ENCODE measurements around the gene MCC.

Gene MCC

GRCh38 chr5:113164021-113164420 is 324.2 kb downstream of the MCC start:
- no peak for DNase-seq

DNA sequence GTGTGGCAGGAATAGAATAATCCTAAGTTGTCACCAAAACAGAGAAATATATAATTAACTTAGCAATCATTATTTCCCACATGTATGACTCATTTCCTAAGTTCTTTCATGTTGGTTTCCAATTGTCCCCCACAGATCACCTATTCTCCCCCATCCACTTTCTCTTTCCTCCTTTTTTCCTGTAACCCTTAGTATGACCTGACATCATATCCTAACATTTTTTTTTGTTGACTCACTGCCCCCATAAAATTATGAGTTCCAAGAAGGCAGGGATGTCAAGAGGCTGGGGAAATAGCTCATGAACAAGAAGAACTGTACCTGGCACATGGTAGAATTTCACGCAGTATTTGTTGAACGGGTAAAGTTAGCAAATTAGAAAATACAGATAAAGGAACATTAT is 324.9 kb downstream of the MCC start:
- no peak for DNase-seq

DNA sequence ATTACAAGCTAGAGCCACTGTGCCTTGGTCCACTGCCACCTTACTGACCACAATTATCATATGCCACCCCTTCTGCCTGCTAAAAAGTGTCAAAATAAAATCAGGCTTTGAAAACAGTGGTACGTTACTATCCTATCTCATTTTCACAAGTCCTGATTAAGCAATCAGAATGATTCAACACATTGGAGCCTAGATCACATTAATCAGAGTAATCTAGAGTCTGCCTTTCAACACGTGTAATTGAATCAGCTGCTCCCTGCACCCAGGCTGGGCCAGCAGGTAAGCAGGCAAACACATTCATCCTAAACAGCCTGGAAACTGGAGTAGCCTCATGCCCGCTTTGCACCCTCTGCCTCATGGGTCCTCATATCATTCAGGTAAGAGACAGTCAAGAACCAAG is 325.5 kb downstream of the MCC start:
- DNase-seq: peak; percentile 34

DNA sequence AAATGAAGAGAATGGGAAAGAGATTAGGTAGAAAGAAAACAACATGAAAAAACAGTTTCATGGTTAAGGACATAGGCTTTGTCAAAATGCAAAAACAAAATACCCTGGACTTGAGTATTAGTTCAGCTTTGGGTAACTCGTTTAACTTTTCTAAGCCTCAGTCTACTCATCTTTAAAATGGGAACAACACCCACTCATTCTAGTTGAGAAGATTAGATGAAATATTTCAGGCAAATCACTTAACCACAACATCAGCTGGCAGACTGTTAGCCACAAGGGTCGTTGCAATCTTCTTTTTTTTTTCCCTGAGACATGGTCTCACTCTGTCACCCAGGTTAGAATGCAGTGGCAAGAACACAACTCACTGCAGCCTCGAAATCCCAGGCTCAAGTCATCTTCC is 326.0 kb downstream of the MCC start:
- DNase-seq: peak; percentile 5

- DNase-seq: no peak
These were observed 326.4 kb downstream of the MCC start for GRCh38 chr5:113161806-113162205.

- DNase-seq: no peak
These were observed 330.4 kb downstream of the MCC start for GRCh38 chr5:113157886-113158285.

DNA sequence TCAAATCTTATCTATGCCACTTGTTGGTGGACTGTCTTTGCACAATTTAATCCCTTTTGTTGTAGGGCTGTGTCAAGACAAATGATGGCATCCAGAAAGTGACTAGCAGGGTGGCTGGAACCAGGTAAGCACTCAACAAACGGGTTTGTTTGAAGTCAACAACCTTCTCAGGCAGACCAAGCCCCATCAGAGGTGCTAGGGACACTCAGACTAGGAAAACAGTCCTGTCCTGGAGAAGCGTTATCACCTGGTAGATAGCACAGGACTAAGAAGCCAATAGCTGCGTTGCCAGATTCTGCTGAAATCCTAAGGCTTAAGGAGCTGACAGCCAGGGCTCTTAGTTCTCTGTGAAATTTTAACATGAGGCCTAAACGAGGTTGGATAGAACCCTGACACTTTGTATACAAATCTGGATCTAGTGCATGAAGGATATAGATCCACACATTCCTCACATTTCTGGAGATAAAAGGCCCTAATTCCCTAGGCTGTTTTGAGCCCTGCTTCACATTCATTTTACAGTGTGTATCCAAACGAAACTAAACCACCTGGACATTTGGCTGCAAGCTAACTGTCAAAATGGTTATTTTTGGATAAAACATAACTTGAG is 331.9 kb downstream of the MCC start:
- no peak for DNase-seq

- no peak for DNase-seq
These were observed 334.6 kb downstream of the MCC start for GRCh38 chr5:113153512-113154097.

- DNase-seq: no peak
These were observed 335.9 kb downstream of the MCC start for GRCh38 chr5:113152380-113152740.

GRCh38 chr5:113151641-113152379 is 336.4 kb downstream of the MCC start:
- no peak for DNase-seq

DNA sequence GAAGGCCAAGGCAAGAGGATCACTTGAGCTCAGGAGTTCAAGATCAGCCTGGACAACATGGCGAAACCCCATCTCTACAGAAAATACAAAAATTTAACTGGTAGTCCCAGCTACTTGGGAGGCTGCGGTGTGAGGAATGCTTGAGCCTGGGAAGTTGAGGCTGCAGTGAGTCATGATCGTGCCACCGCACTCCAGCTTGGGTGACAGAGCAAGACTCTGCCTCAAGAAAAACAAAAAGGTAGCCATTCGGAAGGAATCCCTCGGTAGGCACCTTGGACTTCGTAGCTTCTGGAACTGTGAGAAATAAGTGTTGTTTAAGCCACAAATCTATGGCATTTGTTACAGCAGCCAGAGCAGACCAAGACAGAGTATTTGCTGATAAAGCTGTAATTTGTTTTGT is 337.4 kb downstream of the MCC start:
- DNase-seq: no peak

GRCh38 chr5:113150221-113150620 is 338.0 kb downstream of the MCC start:
- DNase-seq: no peak

- no peak for DNase-seq
These were observed 340.7 kb downstream of the MCC start for GRCh38 chr5:113147537-113147936.

DNA sequence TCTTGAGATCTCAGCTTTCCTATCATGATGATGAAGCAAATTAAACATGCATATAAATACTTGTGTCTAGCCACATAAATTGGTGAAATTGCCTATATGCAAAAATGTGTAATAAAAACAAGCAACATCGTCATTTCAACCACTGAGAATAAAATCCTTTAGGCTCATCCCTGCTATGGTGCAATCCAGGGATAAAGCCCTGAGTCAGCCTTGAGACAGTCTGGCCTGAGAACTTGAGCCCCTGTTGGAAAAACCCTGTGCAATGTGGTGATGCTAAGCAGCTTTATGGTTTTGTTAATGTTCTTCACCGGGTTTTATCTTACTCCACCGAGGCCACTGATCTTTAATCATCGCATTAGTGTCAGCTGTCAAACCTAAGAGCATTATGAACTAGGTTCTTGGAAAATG is 341.1 kb downstream of the MCC start:
- DNase-seq: no peak

GRCh38 chr5:113145757-113146387 is 342.4 kb downstream of the MCC start:
- DNase-seq: no peak

GRCh38 chr5:113142186-113142585 is 346.1 kb downstream of the MCC start:
- no peak for DNase-seq

DNA sequence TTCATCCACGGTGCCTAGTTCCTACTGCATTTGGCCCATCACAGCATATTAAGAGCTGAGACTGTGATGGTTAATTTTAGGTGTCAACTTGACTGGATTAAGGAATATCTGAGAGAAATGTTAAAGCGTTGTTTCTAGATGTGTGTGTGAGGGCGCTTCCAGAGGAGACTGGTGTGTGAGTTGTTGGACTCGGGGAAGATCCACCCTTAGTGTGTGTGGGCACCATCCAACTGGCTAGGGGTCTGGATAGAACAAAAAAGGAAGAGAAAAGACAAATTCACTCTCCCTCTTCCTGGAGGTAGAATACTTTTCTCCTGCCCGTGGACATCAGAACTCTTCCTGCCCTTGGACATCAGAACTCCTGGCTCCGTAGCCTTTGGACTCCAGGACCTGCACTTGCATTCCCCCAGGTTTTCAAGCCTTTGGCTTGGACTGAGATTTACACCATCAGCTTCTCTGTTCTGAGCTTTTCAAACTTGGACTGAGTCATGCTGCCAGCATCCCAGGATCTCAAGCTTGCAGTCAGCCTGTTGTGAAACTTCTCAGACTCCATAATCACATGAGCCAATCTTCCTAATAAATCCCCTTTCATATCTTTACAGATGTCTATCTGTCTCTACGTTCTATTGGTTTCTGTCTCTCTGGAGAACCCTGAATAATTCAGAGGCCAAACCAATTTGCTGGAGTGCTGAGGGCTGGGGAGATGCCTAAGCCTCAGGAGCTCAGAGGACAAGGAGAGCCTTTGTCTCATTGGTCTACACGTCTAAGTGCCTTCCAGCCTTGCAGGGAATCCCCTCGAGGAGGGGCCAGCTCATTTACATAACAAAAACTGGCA is 347.2 kb downstream of the MCC start:
- DNase-seq: no peak

- no peak for DNase-seq
These were observed 354.9 kb downstream of the MCC start for GRCh38 chr5:113133211-113133975.

GRCh38 chr5:113132564-113132963 is 355.7 kb downstream of the MCC start:
- DNase-seq: no peak

DNA sequence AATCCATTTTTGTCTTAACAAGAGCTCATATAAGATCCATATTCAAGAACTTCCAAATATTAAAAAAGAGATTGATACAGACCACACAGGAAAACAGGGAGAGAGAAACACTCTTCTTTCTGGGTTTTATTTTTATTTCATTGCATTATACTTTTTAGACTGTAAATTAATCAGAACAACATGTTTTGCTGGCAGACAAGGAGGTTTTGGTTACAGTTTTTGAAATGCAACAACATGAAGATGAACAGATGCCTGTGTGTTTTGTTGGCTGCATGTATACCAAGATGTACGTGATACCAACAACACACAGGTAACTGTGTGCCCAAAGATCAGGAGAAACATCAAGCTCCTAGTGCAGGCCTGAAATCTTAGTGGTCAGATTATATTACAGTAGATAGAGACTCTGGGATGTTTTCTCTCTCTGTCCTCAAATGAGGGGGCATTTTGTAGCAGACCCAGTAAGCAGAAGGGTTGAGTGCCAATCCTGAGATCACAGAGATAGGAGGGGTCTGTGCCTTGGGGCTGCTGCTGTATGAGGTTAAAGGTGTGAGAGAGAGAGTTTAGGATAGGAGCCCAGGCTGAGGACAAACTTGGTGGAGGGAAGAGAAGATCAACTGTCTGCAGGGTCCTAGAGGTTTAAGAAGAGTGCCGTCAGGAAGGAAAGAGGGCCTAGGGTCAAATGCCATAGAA is 359.5 kb downstream of the MCC start:
- DNase-seq: no peak

GRCh38 chr5:113128082-113128481 is 360.2 kb downstream of the MCC start:
- DNase-seq: no peak

DNA sequence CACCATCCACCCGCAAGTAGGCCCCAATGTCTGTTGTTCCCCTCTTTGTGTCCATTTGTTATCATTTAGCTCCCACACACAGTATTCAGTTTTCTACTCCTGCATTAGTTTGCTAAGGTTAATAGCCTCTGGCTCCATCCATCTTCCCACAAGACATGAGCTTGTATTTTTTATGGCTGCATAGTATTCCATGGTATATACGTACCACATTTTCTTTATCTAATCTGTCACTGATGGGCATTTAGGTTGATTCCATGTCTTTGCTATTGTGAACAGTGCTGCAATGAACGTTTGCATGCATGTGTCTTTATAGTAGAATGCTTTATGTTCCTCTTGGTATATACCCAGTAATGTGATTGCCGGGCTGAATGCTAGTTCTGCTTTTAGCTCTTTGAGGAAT is 361.2 kb downstream of the MCC start:
- DNase-seq: no peak
